C4-2B (cell line): ENCODE data around the gene TBPL1.

Experiments used
- H3K27ac ChIP-seq: fragments of 450-650 bp; 2 replicates; pipeline ENCODE4 v1.5.1; 2017
- CTCF ChIP-seq: fragments of 450-650 bp; conservative IDR thresholded peaks from 2 replicates; pipeline ENCODE4 v1.5.1; 2017; ENCODE audit warnings: mild to moderate bottlenecking
- ZFX ChIP-seq: fragments of 450-650 bp; IDR thresholded peaks from 2 replicates; pipeline ENCODE4 v1.6.1; 2017

Gene TBPL1

DNA sequence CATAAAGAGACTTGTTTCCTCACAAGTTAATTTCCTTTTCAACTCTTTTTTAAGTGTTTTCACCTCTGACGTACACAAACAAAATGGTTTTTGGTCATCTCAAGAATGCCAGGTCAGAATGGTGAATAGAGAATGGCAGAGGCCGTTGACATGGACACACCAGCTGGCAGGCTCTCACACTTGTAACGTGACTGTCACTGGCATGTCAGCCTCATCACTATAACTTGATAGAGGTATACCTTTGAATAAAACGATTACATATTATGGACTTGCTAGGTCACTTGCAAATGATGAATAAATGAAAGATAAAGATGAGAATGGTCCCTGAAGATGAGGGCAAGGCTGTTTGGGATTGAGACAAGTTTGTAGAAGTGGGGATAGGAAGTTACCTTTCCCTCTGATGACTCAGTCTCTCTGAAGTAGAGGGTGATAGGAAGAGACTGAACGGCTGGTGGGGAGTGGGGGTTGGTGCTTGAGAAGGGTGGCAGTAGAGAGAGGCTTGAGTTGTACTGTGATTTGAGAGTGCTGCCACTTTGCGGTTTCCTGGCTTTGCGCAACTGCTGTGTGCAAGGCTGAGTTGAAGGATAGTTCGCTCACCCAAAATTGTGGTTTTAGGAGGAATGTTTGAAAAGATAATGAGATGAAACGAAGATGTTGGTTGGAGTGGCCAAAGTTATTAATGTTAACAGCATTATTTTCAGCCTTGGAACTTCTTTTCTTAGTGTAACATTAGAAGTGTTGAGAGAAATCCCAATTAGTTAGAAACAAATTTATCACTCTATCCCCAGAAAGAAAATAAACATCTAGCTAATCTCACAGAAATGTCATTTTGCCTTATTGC is 30.3 kb downstream of the TBPL1 start:
- H3K27ac ChIP-seq, result peak overlapping the region; percentile 56
- TF ChIP-seq ZFX (no peak), CTCF (no peak)

DNA sequence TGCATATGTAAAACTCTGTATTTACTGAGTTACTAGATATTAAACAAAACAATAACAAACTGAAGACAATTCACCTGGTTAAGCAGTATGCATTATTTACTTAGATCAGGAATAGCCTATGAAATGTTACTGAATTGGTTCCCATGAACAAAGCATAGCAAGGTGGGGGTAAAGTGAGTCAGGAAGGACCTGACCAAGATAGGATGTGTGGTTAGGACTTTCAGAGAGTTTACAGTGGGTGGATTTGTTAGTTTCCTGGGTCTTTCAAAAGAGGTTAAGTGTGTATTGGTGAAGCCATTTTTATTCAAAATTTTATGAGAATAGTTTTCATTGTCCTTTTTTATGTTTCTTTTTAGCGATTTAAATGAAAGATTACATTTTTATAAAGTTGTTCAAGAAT is 32.9 kb downstream of the TBPL1 start:
- TF ChIP-seq CTCF, result no peak
- no peak for TF ChIP-seq ZFX

DNA sequence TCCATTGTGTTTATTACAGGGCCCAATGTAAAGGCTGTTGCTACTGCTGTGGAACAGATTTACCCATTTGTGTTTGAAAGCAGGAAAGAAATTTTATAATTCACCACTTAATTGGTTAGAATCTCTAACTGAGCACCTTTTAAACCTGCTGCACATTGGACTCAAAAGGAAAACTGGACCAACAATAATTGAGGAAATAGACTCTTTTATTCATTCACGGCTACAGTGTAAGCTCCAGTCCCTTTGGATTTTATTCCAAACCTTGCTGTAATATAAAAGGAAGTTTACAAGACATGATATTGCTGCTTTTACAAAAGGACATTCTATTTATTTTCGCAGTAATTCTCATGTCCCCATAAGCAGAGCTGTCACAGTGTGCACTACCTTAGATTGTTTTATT is 33.9 kb downstream of the TBPL1 start:
- H3K27ac ChIP-seq, result no peak overlapping the region

More for the DNA sequence above, 32.9 kb downstream of the TBPL1 start:
- H3K27ac ChIP-seq, result no peak overlapping the region

GRCh38 chr6:133989525-133989924 is 36.5 kb downstream of the TBPL1 start:
- no peak overlapping the region for H3K27ac ChIP-seq
- TF ChIP-seq CTCF (no peak), ZFX (no peak)

More for the DNA sequence above, 33.9 kb downstream of the TBPL1 start:
- TF ChIP-seq ZFX (no peak), CTCF (no peak)

DNA sequence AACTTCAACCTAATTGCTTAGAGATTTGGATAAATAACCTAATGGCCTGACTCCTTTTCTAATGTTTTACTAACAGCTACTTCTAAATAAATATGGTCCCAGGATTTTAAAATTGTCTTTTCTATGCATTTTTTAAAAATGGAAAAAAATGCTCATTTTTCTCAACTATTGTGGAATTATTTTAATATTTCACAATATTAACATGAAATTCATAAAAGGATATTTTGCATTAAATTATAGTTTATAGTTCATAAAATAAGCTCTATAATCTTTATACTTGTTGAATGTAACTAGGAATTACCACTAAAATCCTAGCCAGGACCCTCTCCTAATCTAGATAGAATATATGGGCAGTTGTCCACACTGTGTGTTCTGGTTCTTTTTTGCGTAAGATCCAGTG is 37.3 kb downstream of the TBPL1 start:
- H3K27ac ChIP-seq, result peak overlapping the region; percentile 26; the same call in 1 of the 2 replicates
- no peak for TF ChIP-seq ZFX
- no peak for TF ChIP-seq CTCF

DNA sequence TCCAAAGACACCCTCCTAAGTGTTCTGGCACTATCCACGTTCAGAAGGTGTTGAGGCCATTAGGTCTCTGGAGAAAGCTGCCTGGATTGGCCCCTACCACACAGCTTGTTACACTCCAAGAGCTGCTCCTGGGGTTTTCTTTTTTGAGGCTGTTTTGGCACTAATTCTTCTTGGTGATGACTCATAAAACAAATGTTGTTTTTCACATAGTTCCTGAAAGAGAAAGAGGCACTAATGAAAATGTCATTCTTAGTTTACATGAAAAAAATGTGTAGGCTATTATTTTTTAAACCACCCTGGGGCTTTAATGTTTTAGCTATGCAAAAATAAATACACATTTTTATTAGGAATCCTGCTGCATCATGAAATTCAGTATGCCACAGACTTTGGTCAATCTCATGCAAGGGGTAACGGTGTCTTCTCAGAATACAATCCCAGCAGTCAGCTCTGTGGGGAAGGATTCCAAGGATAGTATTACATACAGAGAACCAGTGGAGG is 38.1 kb downstream of the TBPL1 start:
- TF ChIP-seq ZFX (no peak), CTCF (no peak)

GRCh38 chr6:133992992-133993680 is 40.1 kb downstream of the TBPL1 start:
- TF ChIP-seq CTCF (no peak), ZFX (no peak)
- H3K27ac ChIP-seq, result peak overlapping the region; percentile 27; the same call in 1 of the 2 replicates

More for the DNA sequence above, 38.1 kb downstream of the TBPL1 start:
- H3K27ac ChIP-seq, result peak overlapping the region; percentile 26; the same call in 1 of the 2 replicates
